Neural cell (in vitro differentiated cells): ENCODE data around the gene NMNAT3. TPM values are rescaled to one million over a fixed set of nuclear protein-coding genes. Genes with fewer than 3 reads are reported as not detected.

Experiments used
- H2AFZ ChIP-seq: fragments of 200-600, 300-800 bp; sonication (generic), shearing (Covaris generic); 2 replicates; pipeline ENCODE4 v1.6.0; 2014; ENCODE audit warnings: low read depth, mild to moderate bottlenecking, antibody characterized with exemption, low read length, moderate library complexity
- H3F3A ChIP-seq: fragments of 200-600 bp; shearing (Covaris generic); 2 replicates; pipeline ENCODE4 v1.6.1; 2016; ENCODE audit warnings: mild to moderate bottlenecking, moderate library complexity, mixed read lengths, antibody characterized with exemption, low read length; ENCODE audit not compliant: insufficient read depth, poor library complexity, severe bottlenecking
- H3K27ac ChIP-seq: fragments of 200-600, 300-800 bp; sonication (generic), shearing (Covaris generic); 2 replicates; pipeline ENCODE4 v1.5.1; 2014; ENCODE audit warnings: mild to moderate bottlenecking, low read length, moderate library complexity
- H3K27me3 ChIP-seq: fragments of 300-800, 200-600 bp; sonication (generic), shearing (Covaris generic); 2 replicates; pipeline ENCODE4 v1.6.0; 2014; ENCODE audit warnings: mild to moderate bottlenecking, low read depth, low read length, moderate library complexity; ENCODE audit not compliant: insufficient read depth
- H3K36me3 ChIP-seq: fragments of 300-800, 200-600 bp; sonication (generic), shearing (Covaris generic); 2 replicates; pipeline ENCODE4 v1.5.1; 2014; ENCODE audit warnings: mild to moderate bottlenecking, antibody characterized with exemption, low read length, moderate library complexity; ENCODE audit not compliant: insufficient read depth
- H3K4me2 ChIP-seq: fragments of 300-800, 200-600 bp; sonication (generic), shearing (Covaris generic); 2 replicates; pipeline ENCODE4 v1.6.0; 2014; ENCODE audit warnings: mild to moderate bottlenecking, low read length
- H3K4me3 ChIP-seq: fragments of 300-800, 200-600 bp; sonication (generic), shearing (Covaris generic); 2 replicates; pipeline ENCODE4 v1.5.1; 2014; ENCODE audit warnings: mild to moderate bottlenecking, low read length, moderate library complexity
- H3K79me2 ChIP-seq: fragments of 200-600 bp; shearing (Covaris generic); replicated peaks from 2 replicates; pipeline ENCODE4 v1.6.0; 2014; ENCODE audit warnings: mild to moderate bottlenecking, low read length, moderate library complexity; ENCODE audit not compliant: insufficient read depth
- H3K9ac ChIP-seq: fragments of 300-800, 200-600 bp; sonication (generic), shearing (Covaris generic); 2 replicates; pipeline ENCODE4 v1.6.1; 2016; ENCODE audit warnings: mild to moderate bottlenecking, low read length, mixed read lengths
- H3K9me2 ChIP-seq: fragments of 200-600 bp; shearing (Covaris generic); 2 replicates; pipeline ENCODE4 v1.6.1; 2016; ENCODE audit warnings: mild to moderate bottlenecking, low read length, mixed read lengths; ENCODE audit not compliant: insufficient read depth
- H3K9me3 ChIP-seq: fragments of 200-600, 300-800 bp; sonication (generic), shearing (Covaris generic); 2 replicates; pipeline ENCODE4 v1.6.1; 2016; ENCODE audit warnings: mild to moderate bottlenecking, mixed run types, low read length, moderate library complexity, mixed read lengths
- H4K20me1 ChIP-seq: fragments of 200-600 bp; shearing (Covaris generic); 2 replicates; pipeline ENCODE4 v1.6.1; 2016; ENCODE audit warnings: mild to moderate bottlenecking, mixed run types; ENCODE audit not compliant: insufficient read depth
- EP300 ChIP-seq: fragments of 450-650 bp; conservative IDR thresholded peaks from 2 replicates; pipeline ENCODE4 v1.6.1; 2014; ENCODE audit warnings: antibody characterized with exemption, mild to moderate bottlenecking, moderate library complexity; ENCODE audit not compliant: poor library complexity, severe bottlenecking
- EZH2 ChIP-seq: fragments of 200-600, 300-800 bp; shearing (Covaris generic), sonication (generic); IDR thresholded peaks from 2 replicates; pipeline ENCODE4 v1.6.1; 2014; ENCODE audit warnings: antibody characterized with exemption, low read length, borderline replicate concordance, mild to moderate bottlenecking; ENCODE audit not compliant: insufficient read depth, poor library complexity, severe bottlenecking
- MXI1 ChIP-seq: fragments of 450-650 bp; conservative IDR thresholded peaks from 2 replicates; pipeline ENCODE4 v1.6.1; 2014; ENCODE audit warnings: antibody characterized with exemption, mild to moderate bottlenecking; ENCODE audit not compliant: poor library complexity, severe bottlenecking
- POLR2AphosphoS5 ChIP-seq: IDR thresholded peaks from 2 replicates; pipeline ENCODE4 v1.6.1; 2012
- RAD21 ChIP-seq: fragments of 450-650 bp; conservative IDR thresholded peaks from 2 replicates; pipeline ENCODE4 v1.6.1; 2014; ENCODE audit warnings: antibody characterized with exemption, mild to moderate bottlenecking, moderate library complexity
- SMC3 ChIP-seq: fragments of 450-650 bp; conservative IDR thresholded peaks from 2 replicates; pipeline ENCODE4 v1.6.1; 2014; ENCODE audit warnings: antibody characterized with exemption, mild to moderate bottlenecking, moderate library complexity; ENCODE audit not compliant: poor library complexity
- TAF1 ChIP-seq: IDR thresholded peaks from 2 replicates; pipeline ENCODE4 v1.6.1; 2012; ENCODE audit warnings: low read depth
- polyA plus RNA-seq: library from polyadenylated mRNA; depleted of rRNA; stranded (reverse); fragments of >200 nt; gene quantifications from 2 replicates; pipeline ENCODE4 v1.2.3, GENCODE V29; 2014
- TF ChIP-seq, protein P1 (sequence below): fragments of 450-650 bp; IDR thresholded peaks from 2 replicates; pipeline ENCODE4 v1.5.1; 2014; ENCODE audit warnings: antibody characterized with exemption, mild to moderate bottlenecking, moderate library complexity; ENCODE audit not compliant: poor library complexity, severe bottlenecking
- TF ChIP-seq, protein P2 (sequence below): IDR thresholded peaks from 2 replicates; pipeline ENCODE4 v1.6.1; 2012; ENCODE audit warnings: borderline replicate concordance

NMNAT3 gene
- polyA plus RNA-seq, 1 donor from 2014 or later = 2.3 TPM

DNA sequence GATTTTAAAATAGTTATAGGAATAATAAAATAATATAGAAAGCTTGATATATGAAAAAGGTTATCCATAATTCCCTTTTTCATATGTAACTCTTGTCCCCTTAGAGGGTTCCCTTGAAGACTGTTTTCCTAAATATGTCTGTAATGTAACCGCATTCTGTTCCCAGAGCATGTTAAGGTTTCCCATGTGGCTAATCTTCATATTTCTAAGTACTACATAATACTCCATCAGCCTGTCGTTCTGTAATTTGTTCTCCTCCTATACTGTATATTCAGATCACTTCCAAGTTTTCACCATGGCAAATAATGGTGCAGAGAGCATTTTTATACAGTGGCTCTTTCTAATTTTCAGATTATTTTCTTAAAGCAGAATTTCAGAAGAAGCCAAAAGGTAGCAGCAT, 6.7 kb downstream of the NMNAT3 start:
- peak overlapping the region; percentile 24 for H3K9ac ChIP-seq
- no peaks in the 10 kb centered on the region for H3K27me3 ChIP-seq
- H3K9me2 ChIP-seq = no peaks in the 10 kb centered on the region
- H3K9me3 ChIP-seq = no peaks in the 10 kb centered on the region
- H3F3A ChIP-seq = peaks cover 10% of the 10 kb centered on the region
- H3K79me2 ChIP-seq = no peaks in the 10 kb centered on the region
- H3K4me3 ChIP-seq = no peak overlapping the region
- peak overlapping the region; percentile 69 for H3K27ac ChIP-seq
- no peak overlapping the region for H2AFZ ChIP-seq
- no peaks in the 10 kb centered on the region for H4K20me1 ChIP-seq
- no peak for TF ChIP-seq SMC3
- TF ChIP-seq TAF1 = no peak
- TF ChIP-seq, protein P1, sequence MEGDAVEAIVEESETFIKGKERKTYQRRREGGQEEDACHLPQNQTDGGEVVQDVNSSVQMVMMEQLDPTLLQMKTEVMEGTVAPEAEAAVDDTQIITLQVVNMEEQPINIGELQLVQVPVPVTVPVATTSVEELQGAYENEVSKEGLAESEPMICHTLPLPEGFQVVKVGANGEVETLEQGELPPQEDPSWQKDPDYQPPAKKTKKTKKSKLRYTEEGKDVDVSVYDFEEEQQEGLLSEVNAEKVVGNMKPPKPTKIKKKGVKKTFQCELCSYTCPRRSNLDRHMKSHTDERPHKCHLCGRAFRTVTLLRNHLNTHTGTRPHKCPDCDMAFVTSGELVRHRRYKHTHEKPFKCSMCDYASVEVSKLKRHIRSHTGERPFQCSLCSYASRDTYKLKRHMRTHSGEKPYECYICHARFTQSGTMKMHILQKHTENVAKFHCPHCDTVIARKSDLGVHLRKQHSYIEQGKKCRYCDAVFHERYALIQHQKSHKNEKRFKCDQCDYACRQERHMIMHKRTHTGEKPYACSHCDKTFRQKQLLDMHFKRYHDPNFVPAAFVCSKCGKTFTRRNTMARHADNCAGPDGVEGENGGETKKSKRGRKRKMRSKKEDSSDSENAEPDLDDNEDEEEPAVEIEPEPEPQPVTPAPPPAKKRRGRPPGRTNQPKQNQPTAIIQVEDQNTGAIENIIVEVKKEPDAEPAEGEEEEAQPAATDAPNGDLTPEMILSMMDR = no peak
- TF ChIP-seq POLR2AphosphoS5 = no peak
- no peak for TF ChIP-seq EP300
- TF ChIP-seq, protein P2, sequence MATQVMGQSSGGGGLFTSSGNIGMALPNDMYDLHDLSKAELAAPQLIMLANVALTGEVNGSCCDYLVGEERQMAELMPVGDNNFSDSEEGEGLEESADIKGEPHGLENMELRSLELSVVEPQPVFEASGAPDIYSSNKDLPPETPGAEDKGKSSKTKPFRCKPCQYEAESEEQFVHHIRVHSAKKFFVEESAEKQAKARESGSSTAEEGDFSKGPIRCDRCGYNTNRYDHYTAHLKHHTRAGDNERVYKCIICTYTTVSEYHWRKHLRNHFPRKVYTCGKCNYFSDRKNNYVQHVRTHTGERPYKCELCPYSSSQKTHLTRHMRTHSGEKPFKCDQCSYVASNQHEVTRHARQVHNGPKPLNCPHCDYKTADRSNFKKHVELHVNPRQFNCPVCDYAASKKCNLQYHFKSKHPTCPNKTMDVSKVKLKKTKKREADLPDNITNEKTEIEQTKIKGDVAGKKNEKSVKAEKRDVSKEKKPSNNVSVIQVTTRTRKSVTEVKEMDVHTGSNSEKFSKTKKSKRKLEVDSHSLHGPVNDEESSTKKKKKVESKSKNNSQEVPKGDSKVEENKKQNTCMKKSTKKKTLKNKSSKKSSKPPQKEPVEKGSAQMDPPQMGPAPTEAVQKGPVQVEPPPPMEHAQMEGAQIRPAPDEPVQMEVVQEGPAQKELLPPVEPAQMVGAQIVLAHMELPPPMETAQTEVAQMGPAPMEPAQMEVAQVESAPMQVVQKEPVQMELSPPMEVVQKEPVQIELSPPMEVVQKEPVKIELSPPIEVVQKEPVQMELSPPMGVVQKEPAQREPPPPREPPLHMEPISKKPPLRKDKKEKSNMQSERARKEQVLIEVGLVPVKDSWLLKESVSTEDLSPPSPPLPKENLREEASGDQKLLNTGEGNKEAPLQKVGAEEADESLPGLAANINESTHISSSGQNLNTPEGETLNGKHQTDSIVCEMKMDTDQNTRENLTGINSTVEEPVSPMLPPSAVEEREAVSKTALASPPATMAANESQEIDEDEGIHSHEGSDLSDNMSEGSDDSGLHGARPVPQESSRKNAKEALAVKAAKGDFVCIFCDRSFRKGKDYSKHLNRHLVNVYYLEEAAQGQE = no peak
- no peak for TF ChIP-seq RAD21
- TF ChIP-seq MXI1 = no peak
- no peak for TF ChIP-seq EZH2
- no peak overlapping the region for H3K4me2 ChIP-seq
- no peaks in the 10 kb centered on the region for H3K36me3 ChIP-seq

DNA sequence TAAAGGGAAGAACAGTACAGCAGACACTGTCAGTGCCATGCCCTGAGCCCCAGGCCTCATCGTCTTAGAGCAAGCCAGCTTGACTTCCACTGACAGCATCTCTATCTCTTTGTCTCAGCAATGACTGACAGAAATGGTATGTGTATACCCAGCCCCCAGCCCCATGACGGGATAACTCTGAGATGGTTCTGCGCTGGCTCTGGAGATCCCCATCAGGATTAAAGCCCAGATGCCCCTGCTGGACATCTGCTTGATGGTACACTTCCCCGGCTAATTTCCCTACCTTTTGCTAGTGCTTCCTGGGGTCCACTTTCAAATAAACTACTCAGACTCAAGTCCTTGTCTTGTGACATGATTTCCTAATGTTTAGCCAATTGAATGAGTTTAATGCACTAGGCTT, 7.6 kb downstream of the NMNAT3 start:
- H3K4me2 ChIP-seq = no peak overlapping the region
- no peak overlapping the region for H3K9ac ChIP-seq
- no peaks in the 10 kb centered on the region for H3K79me2 ChIP-seq
- H4K20me1 ChIP-seq = no peaks in the 10 kb centered on the region
- H3K9me3 ChIP-seq = no peaks in the 10 kb centered on the region
- no peak for TF ChIP-seq EP300
- TF ChIP-seq POLR2AphosphoS5 = no peak
- TF ChIP-seq EZH2 = no peak
- no peak for TF ChIP-seq MXI1
- no peak for TF ChIP-seq RAD21
- no peak for TF ChIP-seq SMC3
- TF ChIP-seq, protein P1 = no peak
- TF ChIP-seq, protein P2 = no peak
- TF ChIP-seq TAF1 = no peak
- H2AFZ ChIP-seq = no peak overlapping the region
- H3K4me3 ChIP-seq = no peak overlapping the region
- peak overlapping the region; percentile 69 for H3K27ac ChIP-seq
- H3K27me3 ChIP-seq = no peaks in the 10 kb centered on the region
- H3K9me2 ChIP-seq = no peaks in the 10 kb centered on the region
- no peaks in the 10 kb centered on the region for H3K36me3 ChIP-seq
- peaks cover 10% of the 10 kb centered on the region for H3F3A ChIP-seq
